Mucosa of descending colon (tissue), 3 donors: Measurements from ENCODE around the gene ZNHIT1. TPM values are rescaled to one million over a fixed set of nuclear protein-coding genes. Genes with fewer than 3 reads are reported as not detected.

ENCODE experiments used
- total RNA-seq, 3 donors: library from RNA; stranded (reverse); fragmentation: NEBNext Ultra II Directional in 2 of 3; extraction: Animal tissue kit (Norgen Biotek cat#: 25700) in 2 of 3; gene quantifications; one replicate each; pipeline versions ENCODE4 v1.2.1 to v1.2.4, GENCODE V29; 2021 to 2023
- donor health status: DM: no; HTN: no; CAD: no; lungs with moderate emphysema.
- donor health status: DM: no; HTN: no; CAD: no.
- donor health status: DM: no; HTN: yes; CAD: no.

ZNHIT1 gene
- total RNA-seq, 3 donors from 2014 or later = 58.7 to 97.0 (median 79.0) TPM

Other genes starting within 250 kb of the ZNHIT1 start
- 100 to 1,000 TPM; 357 to 848 (median 814) TPM for gene MUC12, start 248.6 kb upstream of the ZNHIT1 start, total RNA-seq
- 10 to 100 TPM; 12.4 to 28.4 (median 22.2) TPM for gene MUC17, start 198.1 kb upstream of the ZNHIT1 start, total RNA-seq
- 10 to 100 TPM; 47.9 to 55.3 (median 53.9) TPM for gene TRIM56, start 132.7 kb upstream of the ZNHIT1 start, total RNA-seq
- gene SERPINE1, start 91.1 kb upstream of the ZNHIT1 start, total RNA-seq = 1 to 10 TPM in 2 of 3 donors, under 1 TPM in 1; 0.55 to 2.9 (median 1.6) TPM
- 10 to 100 TPM; 32.3 to 83.6 (median 63.9) TPM for gene AP1S1, start 63.7 kb upstream of the ZNHIT1 start, total RNA-seq
- under 1 TPM; 0.38 to 0.84 (median 0.46) TPM for gene VGF, start 52.6 kb upstream of the ZNHIT1 start, total RNA-seq
- not detected for gene NAT16, start 37.9 kb upstream of the ZNHIT1 start, total RNA-seq
- gene MOGAT3, start 17.1 kb upstream of the ZNHIT1 start, total RNA-seq = 10 to 100 TPM; 27.9 to 66.2 (median 58.3) TPM
- gene PLOD3, start 584 bp upstream of the ZNHIT1 start, total RNA-seq = 10 to 100 TPM; 72.9 to 91.8 (median 87.2) TPM
- 10 to 100 TPM; 14.6 to 23.7 (median 15.9) TPM for gene CLDN15, start 19.6 kb downstream of the ZNHIT1 start, total RNA-seq
- gene FIS1, start 26.9 kb downstream of the ZNHIT1 start, total RNA-seq = 100 to 1,000 TPM; 131 to 168 (median 134) TPM
- gene IFT22, start 103.6 kb downstream of the ZNHIT1 start, total RNA-seq = 10 to 100 TPM in 1 of 3 donors, 1 to 10 TPM in 2; 5.0 to 23.5 (median 5.5) TPM
- gene COL26A1, start 144.7 kb downstream of the ZNHIT1 start, total RNA-seq = not detected